ENCODE results near the gene FXN. TPM values are rescaled to one million over a fixed set of nuclear protein-coding genes. Genes with fewer than 3 reads are reported as not detected.
"Not testable (repeated sequence)": the region's sequence is repeated elsewhere in the genome, so short reads cannot be mapped to it uniquely, and the experiment has no call there.

The FXN gene
- 10 to 100 TPM; 18.8 to 41.8 (median 36.8) TPM for total RNA-seq
- polyA plus RNA-seq, result 10 to 100 TPM in 1 of 2 donors, 1 to 10 TPM in 1; 7.8 to 15.0 TPM
- long read RNA-seq, donor 1, full-length matches to known transcripts, result 17 of 21 reads
- long read RNA-seq, donor 1, partial matches to known transcripts, result 3 of 21 reads
- long read RNA-seq, donor 1, other reads (novel, unspliced or antisense), result 1 of 21 reads
- long read RNA-seq, donor 2, full-length matches to known transcripts, result 19 of 20 reads
- long read RNA-seq, donor 2, partial matches to known transcripts, result 0 of 20 reads
- long read RNA-seq, donor 2, other reads (novel, unspliced or antisense), result 1 of 20 reads
- long read RNA-seq, donor 3, full-length matches to known transcripts, result 41 of 51 reads
- long read RNA-seq, donor 3, partial matches to known transcripts, result 3 of 51 reads
- long read RNA-seq, donor 3, other reads (novel, unspliced or antisense), result 7 of 51 reads

DNA sequence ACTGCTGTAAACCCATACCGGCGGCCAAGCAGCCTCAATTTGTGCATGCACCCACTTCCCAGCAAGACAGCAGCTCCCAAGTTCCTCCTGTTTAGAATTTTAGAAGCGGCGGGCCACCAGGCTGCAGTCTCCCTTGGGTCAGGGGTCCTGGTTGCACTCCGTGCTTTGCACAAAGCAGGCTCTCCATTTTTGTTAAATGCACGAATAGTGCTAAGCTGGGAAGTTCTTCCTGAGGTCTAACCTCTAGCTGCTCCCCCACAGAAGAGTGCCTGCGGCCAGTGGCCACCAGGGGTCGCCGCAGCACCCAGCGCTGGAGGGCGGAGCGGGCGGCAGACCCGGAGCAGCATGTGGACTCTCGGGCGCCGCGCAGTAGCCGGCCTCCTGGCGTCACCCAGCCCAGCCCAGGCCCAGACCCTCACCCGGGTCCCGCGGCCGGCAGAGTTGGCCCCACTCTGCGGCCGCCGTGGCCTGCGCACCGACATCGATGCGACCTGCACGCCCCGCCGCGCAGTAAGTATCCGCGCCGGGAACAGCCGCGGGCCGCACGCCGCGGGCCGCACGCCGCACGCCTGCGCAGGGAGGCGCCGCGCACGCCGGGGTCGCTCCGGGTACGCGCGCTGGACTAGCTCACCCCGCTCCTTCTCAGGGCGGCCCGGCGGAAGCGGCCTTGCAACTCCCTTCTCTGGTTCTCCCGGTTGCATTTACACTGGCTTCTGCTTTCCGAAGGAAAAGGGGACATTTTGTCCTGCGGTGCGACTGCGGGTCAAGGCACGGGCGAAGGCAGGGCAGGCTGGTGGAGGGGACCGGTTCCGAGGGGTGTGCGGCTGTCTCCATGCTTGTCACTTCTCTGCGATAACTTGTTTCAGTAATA, at the start of gene FXN:
Gene FXN, plus strand, starts transcription at position 315 of the 871 bp plus-strand sequence. Its CDS starts 31 bp downstream, at position 346.
- ATAC-seq, result peak; percentile 91 to 97 (median 95)
- Histone ChIP-seq H3K27ac (peak within 1 kb of the TSS; percentile 34 to 89 (median 86)), H3K27me3 (no peaks in the 10 kb centered on the region), H3K36me3 (no peaks in the 10 kb centered on the region), H3K4me3 (peak within 1 kb of the TSS; percentile 54 to 81 (median 72)), H3K4me1 (peaks cover 0 to 22% (median 11%) of the 10 kb centered on the region in 9 donors), H3K9me3 (no peaks in the 10 kb centered on the region)
- whole genome bisulfite sequencing, 2 donors, result 0 to 1% methylated on average over 72 to 75 of the region's 75 CpGs
- TF ChIP-seq, protein P1, sequence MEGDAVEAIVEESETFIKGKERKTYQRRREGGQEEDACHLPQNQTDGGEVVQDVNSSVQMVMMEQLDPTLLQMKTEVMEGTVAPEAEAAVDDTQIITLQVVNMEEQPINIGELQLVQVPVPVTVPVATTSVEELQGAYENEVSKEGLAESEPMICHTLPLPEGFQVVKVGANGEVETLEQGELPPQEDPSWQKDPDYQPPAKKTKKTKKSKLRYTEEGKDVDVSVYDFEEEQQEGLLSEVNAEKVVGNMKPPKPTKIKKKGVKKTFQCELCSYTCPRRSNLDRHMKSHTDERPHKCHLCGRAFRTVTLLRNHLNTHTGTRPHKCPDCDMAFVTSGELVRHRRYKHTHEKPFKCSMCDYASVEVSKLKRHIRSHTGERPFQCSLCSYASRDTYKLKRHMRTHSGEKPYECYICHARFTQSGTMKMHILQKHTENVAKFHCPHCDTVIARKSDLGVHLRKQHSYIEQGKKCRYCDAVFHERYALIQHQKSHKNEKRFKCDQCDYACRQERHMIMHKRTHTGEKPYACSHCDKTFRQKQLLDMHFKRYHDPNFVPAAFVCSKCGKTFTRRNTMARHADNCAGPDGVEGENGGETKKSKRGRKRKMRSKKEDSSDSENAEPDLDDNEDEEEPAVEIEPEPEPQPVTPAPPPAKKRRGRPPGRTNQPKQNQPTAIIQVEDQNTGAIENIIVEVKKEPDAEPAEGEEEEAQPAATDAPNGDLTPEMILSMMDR (IDR thresholded peaks at IDR 0.05), result peak; percentile 98 to 100 (median 99)
- intact Hi-C loops (cut with DNase I), result loop anchor here in 3 of 10 donors (1.0 to 10.0 kb wide), 4 partner anchors 157 to 509 kb away; no protein-coding TSS in a partner anchor
- peak; percentile 83 to 87 for DNase-seq

DNA sequence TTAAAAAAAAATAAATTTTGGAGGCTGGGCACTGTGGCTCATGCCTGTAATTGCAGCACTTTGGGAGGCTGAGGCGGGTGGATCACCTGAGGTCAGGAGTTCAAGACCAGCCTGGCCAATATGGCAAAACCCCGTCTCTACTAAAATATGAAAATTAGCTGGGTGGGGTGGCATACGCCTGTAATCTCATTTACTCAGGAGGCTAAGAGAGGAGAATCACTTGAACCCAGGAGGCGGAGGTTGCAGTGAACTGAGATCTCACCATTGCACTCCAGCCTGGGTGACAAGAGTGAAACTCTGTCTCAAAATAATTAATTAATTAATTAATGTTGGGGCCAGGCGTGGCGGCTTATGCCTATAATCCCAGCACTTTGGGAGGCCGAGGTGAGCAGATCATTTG, 48.6 kb upstream of the FXN start:
- H3K27me3 ChIP-seq; H3K4me3 ChIP-seq; H3K27ac ChIP-seq; ATAC-seq; H3K9me3 ChIP-seq; H3K36me3 ChIP-seq; DNase-seq; intact Hi-C loops (cut with DNase I): not testable (repeated sequence)
- WGBS, 2 donors, result 99% methylated on average over 7 of the region's 7 CpGs
- H3K4me1 ChIP-seq, result peaks cover 0 to 25% (median 17%) of the 10 kb centered on the region in 9 donors

DNA sequence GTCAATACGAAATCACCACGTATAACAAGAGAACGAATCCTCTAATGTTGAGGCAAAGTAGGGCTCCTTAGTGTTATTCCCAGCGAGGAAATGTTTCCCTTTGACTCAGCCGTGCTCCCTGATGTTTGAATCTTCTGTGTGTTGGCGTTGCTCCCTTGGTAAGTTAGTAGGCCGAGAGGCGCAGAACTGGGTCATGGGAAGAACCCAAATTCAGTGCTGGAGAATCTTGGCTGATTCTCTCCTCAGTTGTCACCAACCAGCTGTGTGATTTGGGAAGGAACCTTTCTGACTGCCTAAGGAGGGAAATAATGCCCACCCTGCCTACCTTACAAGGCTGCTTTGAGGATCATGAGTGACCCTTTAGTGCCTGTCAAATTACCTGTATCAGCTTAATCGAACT, 44.1 kb upstream of the FXN start:
- TF ChIP-seq, protein P1 (IDR thresholded peaks at IDR 0.05), result no peak
- H3K27me3 ChIP-seq, result no peaks in the 10 kb centered on the region
- no peak overlapping the region for H3K4me3 ChIP-seq
- DNase-seq, result no peak
- no peak overlapping the region for H3K27ac ChIP-seq
- WGBS, 2 donors, result 68 to 90% methylated on average over 9 of the region's 9 CpGs
- H3K36me3 ChIP-seq, result peaks cover 0 to 4% (median 0%) of the 10 kb centered on the region in 9 donors
- peaks cover 0 to 12% (median 0%) of the 10 kb centered on the region in 9 donors for H3K4me1 ChIP-seq
- ATAC-seq, result no peak
- no peaks in the 10 kb centered on the region for H3K9me3 ChIP-seq
- intact Hi-C loops (cut with DNase I), result loop anchor here in 5 of 10 donors (10.0 kb wide), 5 partner anchors 57 to 287 kb away; partner anchors contain the start of gene PIP5K1B (in 1 of the 5)

DNA sequence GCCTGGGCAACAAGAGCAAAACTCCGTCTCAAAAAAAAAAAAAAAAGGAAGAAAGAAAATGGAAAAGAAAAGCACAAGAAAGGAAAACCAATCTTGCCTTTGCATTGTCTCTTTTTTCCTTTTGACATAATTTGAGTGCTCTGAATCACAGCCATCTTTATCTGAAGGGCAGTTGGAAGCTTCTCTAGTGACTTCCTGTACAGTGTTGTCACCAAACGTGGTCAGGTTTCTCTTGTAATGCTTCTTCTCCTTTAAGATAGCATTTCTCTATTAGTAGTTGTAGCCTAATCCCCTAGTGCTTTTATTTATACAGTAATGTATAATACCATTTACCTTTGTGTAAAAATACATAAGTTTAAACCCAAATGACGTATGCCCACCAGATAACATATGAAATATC, 39.8 kb upstream of the FXN start:
- TF ChIP-seq, protein P1 (IDR thresholded peaks at IDR 0.05), result no peak
- DNase-seq (no peak), ATAC-seq (no peak)
- H3K27ac ChIP-seq, result peak overlapping the region in 3 of 10 donors; percentile 29 to 58 (median 47)
- no peak overlapping the region for H3K4me3 ChIP-seq
- no peaks in the 10 kb centered on the region for H3K9me3 ChIP-seq
- H3K27me3 ChIP-seq, result no peaks in the 10 kb centered on the region
- H3K4me1 ChIP-seq, result peaks cover 0 to 45% (median 20%) of the 10 kb centered on the region in 9 donors
- WGBS, 2 donors, result 58 to 66% methylated on average over 3 of the region's 3 CpGs
- intact Hi-C loops (cut with DNase I), result loop anchor here in 7 of 10 donors (5.0 to 10.0 kb wide), 8 partner anchors 43 to 413 kb away; partner anchors contain the start of gene PIP5K1B (in 4 of the 7)
- H3K36me3 ChIP-seq, result peaks cover 0 to 4% (median 0%) of the 10 kb centered on the region in 9 donors
